Central memory CD8-positive, alpha-beta T cell (primary cell): ENCODE data around the gene RNF157.

Experiments
- ATAC-seq: fragments of 150-1000 bp; cut with Tn5 transposase; replicated peaks from 2 replicates; pipeline ENCODE4 v1.10.0; 2022; ENCODE audit warnings: mild to moderate bottlenecking, moderate FRiP score, moderate number of reproducible peaks; ENCODE audit not compliant: poor library complexity, severe bottlenecking; ENCODE audit errors: extremely low read depth
- DNase-seq, 2 donors: peaks; one replicate each; pipeline ENCODE4 v3.0.0; 2021; ENCODE audit warnings: low spot score in 2 of 2
- H3K27ac Mint-ChIP-seq: one replicate; pipeline ENCODE4 v1.8.0; 2022; ENCODE audit warnings: low read depth, mild to moderate bottlenecking, moderate library complexity, mixed read lengths
- H3K27me3 Mint-ChIP-seq: one replicate; pipeline ENCODE4 v1.8.0; 2022; ENCODE audit warnings: mixed read lengths
- H3K36me3 Mint-ChIP-seq: one replicate; pipeline ENCODE4 v1.8.0; 2022; ENCODE audit warnings: mild to moderate bottlenecking, moderate library complexity, mixed read lengths; ENCODE audit not compliant: insufficient read depth
- H3K4me1 Mint-ChIP-seq: one replicate; pipeline ENCODE4 v1.8.0; 2022; ENCODE audit warnings: mixed read lengths
- H3K4me3 Mint-ChIP-seq: one replicate; pipeline ENCODE4 v1.8.0; 2022; ENCODE audit warnings: mild to moderate bottlenecking, moderate library complexity, mixed read lengths
- H3K9me3 Mint-ChIP-seq: one replicate; pipeline ENCODE4 v1.8.0; 2022; ENCODE audit warnings: mixed read lengths

The RNF157 gene

DNA sequence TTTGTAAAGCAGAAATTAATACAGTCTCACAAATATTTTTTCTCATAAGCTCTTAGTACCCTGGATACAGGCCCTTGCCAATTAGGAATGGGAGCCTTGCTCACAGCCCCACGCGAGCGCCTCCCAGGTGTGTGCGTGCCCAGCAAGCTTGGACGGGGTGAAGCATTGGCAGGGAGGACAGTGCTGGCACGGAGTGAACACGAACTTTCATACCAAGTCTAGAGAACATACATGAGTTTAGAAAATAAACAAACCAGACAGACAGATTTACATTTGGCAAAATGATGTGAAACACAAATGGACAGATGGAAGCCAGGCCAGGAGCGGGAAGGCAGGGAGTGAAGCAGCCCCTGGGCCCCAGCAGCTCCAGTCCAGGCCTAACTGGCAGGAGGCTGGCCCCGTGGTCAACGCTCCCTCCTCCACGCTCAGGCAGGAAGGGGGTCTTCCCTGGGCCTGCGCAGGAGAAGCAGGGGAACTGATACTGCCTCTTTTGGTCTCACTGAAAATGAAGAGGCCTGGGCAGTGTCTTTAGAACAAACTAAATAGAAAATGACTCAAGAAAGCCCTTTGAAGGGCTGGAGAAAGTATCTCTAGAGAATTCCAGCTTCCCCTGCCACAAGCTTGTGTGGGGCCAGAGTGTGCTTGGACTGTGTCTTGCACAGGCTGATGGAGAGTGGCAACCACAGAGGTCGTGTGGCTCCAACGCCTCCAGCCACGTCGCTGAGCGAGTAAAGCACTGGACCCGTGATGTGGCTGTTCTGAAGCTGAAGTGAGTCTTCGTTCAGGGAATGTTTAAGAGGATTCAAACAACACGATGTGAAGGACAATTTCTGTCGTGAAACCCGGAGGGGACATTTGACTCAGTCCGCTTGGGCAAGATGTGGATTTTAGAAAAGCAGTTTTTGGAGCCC, 89.3 kb downstream of the RNF157 start:
- ATAC-seq = no peak
- Mint-ChIP-seq H3K27me3 (no peaks in the 10 kb centered on the region), H3K4me3 (no peak overlapping the region), H3K9me3 (no peaks in the 10 kb centered on the region), H3K27ac (peak overlapping the region; percentile 35), H3K36me3 (peaks cover 3% of the 10 kb centered on the region), H3K4me1 (peaks cover 22% of the 10 kb centered on the region)
- DNase-seq = no peak

DNA sequence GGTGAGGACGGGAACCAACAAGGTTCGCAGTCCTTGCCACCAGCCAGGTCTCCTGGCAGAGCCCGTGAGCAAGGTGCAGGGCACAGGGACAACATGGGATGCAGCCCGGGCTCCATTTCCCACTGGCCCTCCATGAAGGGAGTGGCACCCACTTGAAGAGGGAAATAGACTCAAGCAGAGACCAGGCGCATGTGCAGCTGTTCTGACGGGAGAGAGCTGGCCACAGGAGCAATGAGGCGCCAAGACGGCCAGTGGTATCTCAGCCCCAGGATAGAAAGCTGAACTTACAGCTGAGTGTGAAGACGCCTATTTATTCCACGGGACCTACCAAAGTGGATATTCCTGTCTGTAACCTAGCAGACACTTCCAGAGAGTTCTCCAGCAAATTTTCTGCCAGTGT, 91.1 kb downstream of the RNF157 start:
- no peak for DNase-seq
- no peak overlapping the region for H3K4me3 Mint-ChIP-seq
- H3K4me1 Mint-ChIP-seq = peaks cover 37% of the 10 kb centered on the region
- peaks cover 3% of the 10 kb centered on the region for H3K36me3 Mint-ChIP-seq
- no peaks in the 10 kb centered on the region for H3K9me3 Mint-ChIP-seq
- ATAC-seq = no peak
- no peak overlapping the region for H3K27ac Mint-ChIP-seq
- no peaks in the 10 kb centered on the region for H3K27me3 Mint-ChIP-seq

DNA sequence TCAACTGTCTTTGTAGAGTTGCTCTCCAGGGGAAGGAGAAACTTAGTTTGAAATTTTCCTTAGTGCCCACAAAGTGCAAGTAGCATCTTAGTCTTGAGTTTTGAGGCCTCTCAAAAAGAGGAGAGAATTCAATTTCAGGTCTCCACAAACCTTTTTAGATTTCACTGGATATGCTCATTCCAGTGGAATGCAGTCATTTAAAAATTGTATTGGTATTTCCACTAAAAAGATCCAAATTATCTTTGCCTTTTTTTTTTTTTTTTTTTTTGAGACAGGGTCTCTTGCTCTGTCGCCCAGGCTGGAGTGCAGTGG, 92.3 kb downstream of the RNF157 start:
- Mint-ChIP-seq H3K27ac (no peak overlapping the region), H3K4me3 (no peak overlapping the region)

GRCh38 chr17:76147211-76148014, 92.9 kb downstream of the RNF157 start:
- no peaks in the 10 kb centered on the region for H3K9me3 Mint-ChIP-seq
- peaks cover 51% of the 10 kb centered on the region for H3K4me1 Mint-ChIP-seq
- H3K4me3 Mint-ChIP-seq = no peak overlapping the region
- H3K27me3 Mint-ChIP-seq = no peaks in the 10 kb centered on the region
- H3K27ac Mint-ChIP-seq = no peak overlapping the region
- ATAC-seq (no peak), DNase-seq (no peak)
- peaks cover 6% of the 10 kb centered on the region for H3K36me3 Mint-ChIP-seq

More for the DNA sequence above, 92.3 kb downstream of the RNF157 start:
- Mint-ChIP-seq H3K4me1 (peaks cover 47% of the 10 kb centered on the region), H3K36me3 (peaks cover 3% of the 10 kb centered on the region), H3K9me3 (no peaks in the 10 kb centered on the region), H3K27me3 (no peaks in the 10 kb centered on the region)
- no peak for ATAC-seq
- no peak for DNase-seq

DNA sequence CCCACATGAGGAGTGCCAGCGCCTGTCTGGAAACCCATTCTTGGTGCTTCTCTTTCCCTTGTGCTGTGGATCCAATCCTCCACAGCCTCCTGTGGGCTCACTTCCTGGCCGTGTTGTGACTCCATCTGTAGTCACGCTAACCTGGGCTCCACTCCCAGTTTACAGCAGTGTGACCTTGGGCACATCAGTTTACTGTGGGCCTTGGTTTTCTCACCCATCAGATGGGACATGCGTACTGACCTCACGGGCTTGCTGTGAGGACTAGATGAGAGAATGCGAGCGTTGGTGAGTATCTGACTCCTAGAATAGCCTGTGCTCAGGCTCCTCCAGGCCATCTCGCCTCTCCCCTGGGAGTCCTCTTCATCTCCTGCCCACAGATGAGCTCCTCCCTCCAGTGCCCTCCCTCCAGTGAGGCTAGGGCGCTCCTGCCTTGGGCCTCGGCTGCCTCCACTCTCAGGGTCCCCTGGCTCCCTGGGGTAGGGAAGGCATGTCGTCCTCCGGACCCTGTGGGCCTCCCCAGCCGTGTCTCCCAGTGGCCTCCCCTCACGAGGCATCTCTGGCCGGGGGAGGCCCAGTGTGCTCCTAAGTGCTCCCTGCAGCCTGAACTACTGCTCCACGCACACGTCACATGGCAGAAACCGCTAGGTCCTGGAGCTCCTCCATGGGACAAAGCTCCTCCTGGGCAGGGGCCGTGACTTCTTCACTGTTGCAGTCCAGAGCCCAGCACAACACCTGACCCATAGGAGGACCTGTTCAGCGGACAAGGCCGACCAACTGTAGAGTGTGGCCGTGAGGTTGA, 94.0 kb downstream of the RNF157 start:
- Mint-ChIP-seq H3K4me3 (peak overlapping the region; percentile 76), H3K36me3 (peaks cover 9% of the 10 kb centered on the region), H3K27me3 (no peaks in the 10 kb centered on the region), H3K9me3 (no peaks in the 10 kb centered on the region), H3K27ac (peak overlapping the region; percentile 96), H3K4me1 (peaks cover 54% of the 10 kb centered on the region)
- DNase-seq = no peak
- peak; percentile 17 for ATAC-seq

DNA sequence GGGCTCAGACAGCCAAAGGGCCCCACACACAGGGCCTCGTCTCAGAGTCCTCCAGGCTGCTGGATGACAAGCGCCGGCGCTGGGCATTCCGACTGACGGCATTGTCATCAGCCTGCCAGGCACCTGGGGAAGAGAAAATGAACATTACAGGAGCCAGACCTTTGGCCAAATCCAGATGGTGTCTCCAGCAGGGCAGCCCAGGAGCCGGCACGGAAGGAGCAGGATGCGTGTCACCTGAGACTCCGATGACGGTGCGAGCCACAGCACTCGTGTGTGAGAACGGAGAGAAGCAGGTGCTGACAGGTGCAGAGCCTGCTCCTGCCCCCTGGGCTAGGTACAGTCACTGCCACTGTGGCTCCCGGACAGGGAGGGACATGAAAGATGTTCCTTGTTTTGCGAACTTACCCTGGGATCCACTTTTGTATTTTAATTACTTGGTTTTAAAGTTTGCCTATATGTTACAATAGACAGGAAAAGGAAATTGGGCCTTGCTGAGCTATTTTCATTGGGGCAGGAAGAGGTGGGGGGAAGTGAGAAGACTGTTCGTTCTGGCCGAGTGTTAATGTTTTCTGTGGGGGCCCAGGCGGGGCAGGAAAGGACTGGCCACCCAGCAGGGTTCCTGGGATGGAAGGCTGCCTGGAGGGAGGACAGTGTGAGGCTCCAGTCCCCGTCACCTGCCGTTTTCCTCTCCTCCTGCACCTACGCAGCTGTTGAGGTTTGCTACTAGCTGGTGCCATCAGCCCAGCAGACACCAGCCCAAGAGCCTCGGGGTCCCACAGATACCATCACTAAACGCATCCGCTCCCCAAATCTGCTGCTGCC, 94.9 kb downstream of the RNF157 start:
- peaks cover 4% of the 10 kb centered on the region for H3K27me3 Mint-ChIP-seq
- H3K4me1 Mint-ChIP-seq = peaks cover 62% of the 10 kb centered on the region
- ATAC-seq = peak; percentile 52
- peak overlapping the region; percentile 96 for H3K27ac Mint-ChIP-seq
- H3K4me3 Mint-ChIP-seq = peak overlapping the region; percentile 76
- H3K9me3 Mint-ChIP-seq = no peaks in the 10 kb centered on the region
- peaks cover 11% of the 10 kb centered on the region for H3K36me3 Mint-ChIP-seq
- peak; percentile 34 to 40 for DNase-seq

DNA sequence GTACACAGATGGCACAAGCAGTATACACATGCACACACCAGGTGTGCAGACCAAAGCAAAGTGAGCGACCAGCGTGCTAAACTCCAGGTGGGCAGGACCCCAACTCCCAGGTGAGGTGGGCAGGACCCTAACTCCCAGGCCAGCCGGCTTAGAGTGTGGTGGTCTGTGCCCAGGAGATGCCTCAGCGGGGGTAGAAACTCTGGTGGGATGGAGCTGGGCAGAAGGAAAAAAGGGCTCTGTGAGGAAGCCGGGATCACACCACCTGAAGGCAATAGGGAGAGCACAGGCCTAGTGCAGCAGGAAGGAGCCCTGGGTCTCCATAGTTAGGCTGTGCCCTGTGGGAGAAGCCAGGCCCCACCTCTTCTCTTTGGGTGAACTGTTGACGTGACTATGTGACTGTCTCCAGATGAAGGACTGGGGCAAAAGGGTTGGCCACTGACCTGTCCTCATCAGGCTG, 97.7 kb downstream of the RNF157 start:
- Mint-ChIP-seq H3K36me3 (peaks cover 11% of the 10 kb centered on the region), H3K4me3 (peak overlapping the region; percentile 78), H3K27me3 (peaks cover 9% of the 10 kb centered on the region), H3K4me1 (peaks cover 69% of the 10 kb centered on the region), H3K9me3 (no peaks in the 10 kb centered on the region), H3K27ac (peak overlapping the region; percentile 44)
- ATAC-seq = no peak
- DNase-seq = no peak

GRCh38 chr17:76142039-76142584, 98.2 kb downstream of the RNF157 start:
- no peaks in the 10 kb centered on the region for H3K9me3 Mint-ChIP-seq
- peak overlapping the region; percentile 78 for H3K4me3 Mint-ChIP-seq
- H3K4me1 Mint-ChIP-seq = peaks cover 68% of the 10 kb centered on the region
- ATAC-seq (no peak), DNase-seq (no peak)
- peaks cover 9% of the 10 kb centered on the region for H3K27me3 Mint-ChIP-seq
- peaks cover 11% of the 10 kb centered on the region for H3K36me3 Mint-ChIP-seq
- H3K27ac Mint-ChIP-seq = no peak overlapping the region

DNA sequence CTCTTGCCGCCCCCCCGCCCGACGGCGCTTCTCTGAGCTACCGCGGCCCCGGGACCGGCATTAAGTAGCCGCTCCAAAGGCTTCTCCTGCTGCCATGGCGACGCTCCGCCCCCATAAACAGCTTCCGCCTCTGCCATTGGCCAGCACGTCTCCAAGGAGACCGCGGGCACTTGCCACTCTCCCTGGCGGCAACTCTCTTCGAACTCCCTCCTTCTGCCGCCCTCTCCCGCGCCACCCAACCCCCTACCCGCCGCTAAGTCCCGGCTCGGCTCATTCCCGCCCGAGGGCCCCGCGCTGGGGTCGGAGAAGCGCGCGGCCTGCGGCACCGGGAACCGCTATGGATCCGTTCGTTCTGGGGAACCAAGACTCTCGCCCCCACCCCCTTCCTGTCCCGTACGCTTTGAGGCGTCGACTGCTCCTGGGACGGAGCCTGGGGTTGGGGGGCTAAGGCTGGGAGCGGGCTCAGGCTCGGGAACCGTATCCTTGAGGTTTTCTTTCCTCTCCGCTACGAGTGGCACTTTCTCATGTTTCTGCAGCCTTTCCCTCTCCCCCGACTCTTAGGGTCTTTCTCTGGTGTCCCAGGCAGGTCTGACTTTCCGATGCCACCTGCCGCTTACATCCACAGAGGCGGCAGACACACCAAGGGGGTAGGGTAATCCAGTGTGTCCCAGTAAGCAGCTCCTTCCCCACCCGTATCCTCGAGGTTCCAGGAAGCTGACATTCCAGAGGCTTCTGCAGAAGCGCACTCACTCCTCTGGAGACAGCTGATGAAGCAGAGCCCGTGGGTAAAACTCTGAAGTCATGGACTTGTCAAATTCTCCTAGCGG, 98.9 kb downstream of the RNF157 start, which contains the start of gene FOXJ1:
Gene FOXJ1, minus strand, starts transcription at position 34 of the 827 bp plus-strand sequence. CDS start 850 bp downstream, outside the sequence.
- H3K4me1 Mint-ChIP-seq = peaks cover 62% of the 10 kb centered on the region

GRCh38 chr17:76140661-76141211, 99.6 kb downstream of the RNF157 start:
- ATAC-seq (peak; percentile 12), DNase-seq (no peak)
- H3K4me1 Mint-ChIP-seq = peaks cover 55% of the 10 kb centered on the region
- peaks cover 9% of the 10 kb centered on the region for H3K27me3 Mint-ChIP-seq
- peak overlapping the region; percentile 51 for H3K27ac Mint-ChIP-seq
- H3K4me3 Mint-ChIP-seq = peak overlapping the region; percentile 78
- no peaks in the 10 kb centered on the region for H3K9me3 Mint-ChIP-seq
- H3K36me3 Mint-ChIP-seq = peaks cover 10% of the 10 kb centered on the region

More for the DNA sequence above, 98.9 kb downstream of the RNF157 start, which contains the start of gene FOXJ1:
- no peaks in the 10 kb centered on the region for H3K9me3 Mint-ChIP-seq
- H3K4me3 Mint-ChIP-seq = peak within 1 kb of the TSS; percentile 78
- H3K27me3 Mint-ChIP-seq = peaks cover 9% of the 10 kb centered on the region
- ATAC-seq (peak; percentile 78), DNase-seq (peak; percentile 92)
- peak within 1 kb of the TSS; percentile 51 for H3K27ac Mint-ChIP-seq
- peaks cover 10% of the 10 kb centered on the region for H3K36me3 Mint-ChIP-seq
